ENCODE measurements around the gene PDZD7. TPM values are rescaled to one million over a fixed set of nuclear protein-coding genes. Genes with fewer than 3 reads are reported as not detected.
A peak's percentile ranks its signal among the peaks of the same experiment; 100 is the strongest.

The PDZD7 gene
- total RNA-seq, 1 donor from 2014 or later: 1.5 TPM

DNA sequence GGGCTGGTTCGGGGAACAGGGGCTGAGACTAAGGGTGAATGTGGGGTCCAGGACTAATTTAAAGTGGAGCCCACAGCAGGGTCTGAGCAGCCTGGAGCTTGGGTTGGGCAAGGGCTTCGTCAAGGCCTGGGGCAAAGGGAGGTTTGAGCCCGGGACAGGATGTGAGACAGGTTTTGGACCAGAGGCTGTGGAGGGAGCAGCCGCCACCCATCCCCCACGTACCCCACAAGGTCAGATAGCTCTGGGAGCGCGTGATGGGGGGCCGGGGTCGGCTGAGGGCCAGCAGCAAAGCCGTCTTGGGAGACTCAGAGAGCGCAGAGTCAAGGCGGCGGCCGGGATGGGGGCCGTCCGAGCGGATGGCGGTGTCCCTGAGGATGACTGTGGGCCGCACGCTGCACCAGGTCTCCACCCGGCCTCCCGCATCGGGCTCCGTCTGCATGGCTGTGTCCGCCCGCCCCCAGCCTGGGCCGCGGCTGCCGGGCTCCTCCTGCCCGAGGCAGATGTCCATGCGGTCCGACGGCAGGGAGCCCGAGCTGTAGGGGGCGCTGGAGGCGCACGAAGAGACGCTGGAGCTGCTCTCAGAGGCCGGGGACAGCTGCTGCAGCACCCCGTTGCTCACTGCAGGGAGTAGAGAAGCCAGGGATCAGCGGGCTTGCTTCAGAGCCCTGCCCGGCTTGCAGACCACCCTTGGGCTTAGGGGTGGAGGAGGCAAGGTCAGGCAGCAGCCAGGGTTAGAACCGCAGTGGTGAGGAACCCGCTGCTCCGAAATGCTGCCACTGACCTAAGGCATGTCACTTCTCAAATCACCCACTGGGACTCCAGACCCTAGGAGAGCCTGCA, 12.1 kb downstream of the PDZD7 start:
- TF ChIP-seq, protein P1, sequence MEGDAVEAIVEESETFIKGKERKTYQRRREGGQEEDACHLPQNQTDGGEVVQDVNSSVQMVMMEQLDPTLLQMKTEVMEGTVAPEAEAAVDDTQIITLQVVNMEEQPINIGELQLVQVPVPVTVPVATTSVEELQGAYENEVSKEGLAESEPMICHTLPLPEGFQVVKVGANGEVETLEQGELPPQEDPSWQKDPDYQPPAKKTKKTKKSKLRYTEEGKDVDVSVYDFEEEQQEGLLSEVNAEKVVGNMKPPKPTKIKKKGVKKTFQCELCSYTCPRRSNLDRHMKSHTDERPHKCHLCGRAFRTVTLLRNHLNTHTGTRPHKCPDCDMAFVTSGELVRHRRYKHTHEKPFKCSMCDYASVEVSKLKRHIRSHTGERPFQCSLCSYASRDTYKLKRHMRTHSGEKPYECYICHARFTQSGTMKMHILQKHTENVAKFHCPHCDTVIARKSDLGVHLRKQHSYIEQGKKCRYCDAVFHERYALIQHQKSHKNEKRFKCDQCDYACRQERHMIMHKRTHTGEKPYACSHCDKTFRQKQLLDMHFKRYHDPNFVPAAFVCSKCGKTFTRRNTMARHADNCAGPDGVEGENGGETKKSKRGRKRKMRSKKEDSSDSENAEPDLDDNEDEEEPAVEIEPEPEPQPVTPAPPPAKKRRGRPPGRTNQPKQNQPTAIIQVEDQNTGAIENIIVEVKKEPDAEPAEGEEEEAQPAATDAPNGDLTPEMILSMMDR (IDR thresholded peaks at IDR 0.05; ENCODE audit: partially characterized antibody, unreplicated experiment): peak; percentile 86
- Mint-ChIP-seq H3K36me3 (ENCODE audit: unreplicated experiment) (no peaks in the 10 kb centered on the region), H3K9me3 (ENCODE audit: unreplicated experiment) (peaks cover 12% of the 10 kb centered on the region), H3K4me1 (ENCODE audit: low read depth, unreplicated experiment) (peaks cover 8% of the 10 kb centered on the region), H3K4me3 (ENCODE audit: unreplicated experiment) (peak overlapping the region; percentile 53), H3K27ac (ENCODE audit: unreplicated experiment) (peak overlapping the region; percentile 14), H3K27me3 (ENCODE audit: unreplicated experiment) (peaks cover 14% of the 10 kb centered on the region)
- DNase-seq: peak; percentile 97

DNA sequence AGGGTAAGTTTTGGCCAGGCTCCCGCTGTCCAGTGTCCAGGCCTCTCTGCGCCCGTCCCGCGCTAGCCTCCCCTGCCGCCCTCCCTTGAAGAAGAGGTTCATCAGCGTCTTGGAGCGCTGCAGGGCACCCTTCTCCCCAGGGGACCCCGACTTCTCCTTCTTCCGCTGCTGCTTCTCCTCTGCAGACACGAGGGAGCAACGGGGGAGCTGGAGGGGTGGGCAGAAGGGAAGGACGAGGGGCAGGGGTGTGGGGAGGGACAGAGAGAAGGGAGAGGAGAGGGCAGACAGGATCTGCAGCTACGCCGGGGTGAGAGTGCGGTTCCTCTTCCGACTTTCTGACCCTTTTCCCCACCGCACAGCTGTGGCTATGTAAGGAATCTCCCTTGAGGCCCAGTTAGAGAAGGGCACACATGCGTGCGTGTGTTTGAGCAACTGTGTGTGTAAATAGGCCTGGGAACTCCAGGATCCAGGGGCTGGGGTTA, 12.8 kb downstream of the PDZD7 start:
- Mint-ChIP-seq H3K4me3 (ENCODE audit: unreplicated experiment) (peak overlapping the region; percentile 53), H3K9me3 (ENCODE audit: unreplicated experiment) (peaks cover 16% of the 10 kb centered on the region), H3K27ac (ENCODE audit: unreplicated experiment) (peak overlapping the region; percentile 14), H3K36me3 (ENCODE audit: unreplicated experiment) (no peaks in the 10 kb centered on the region), H3K27me3 (ENCODE audit: unreplicated experiment) (peaks cover 14% of the 10 kb centered on the region), H3K4me1 (ENCODE audit: low read depth, unreplicated experiment) (peaks cover 13% of the 10 kb centered on the region)
- DNase-seq: peak; percentile 46
- TF ChIP-seq, protein P1 (IDR thresholded peaks at IDR 0.05; ENCODE audit: partially characterized antibody, unreplicated experiment): no peak

DNA sequence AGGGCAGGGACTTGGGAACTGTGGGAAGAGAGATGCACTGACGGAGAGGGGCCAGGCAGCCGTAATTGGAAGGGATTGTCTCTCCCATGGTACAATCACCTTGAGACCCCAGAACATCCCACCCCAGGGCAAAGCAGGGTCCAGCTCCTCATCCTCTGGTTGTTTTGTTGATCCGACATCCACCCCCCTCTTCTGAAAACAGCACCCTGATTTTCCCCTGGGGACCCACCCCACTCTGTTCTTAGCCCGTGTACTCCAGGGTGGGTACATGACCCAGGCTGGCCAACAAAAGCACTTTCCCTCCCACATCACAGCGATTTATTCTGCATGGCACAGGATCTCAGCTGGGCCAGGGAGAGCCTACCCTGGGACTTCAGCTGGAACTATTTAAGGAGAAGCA, 14.1 kb downstream of the PDZD7 start:
- Mint-ChIP-seq H3K4me1 (ENCODE audit: low read depth, unreplicated experiment) (peaks cover 18% of the 10 kb centered on the region), H3K9me3 (ENCODE audit: unreplicated experiment) (peaks cover 18% of the 10 kb centered on the region), H3K27me3 (ENCODE audit: unreplicated experiment) (peaks cover 16% of the 10 kb centered on the region), H3K27ac (ENCODE audit: unreplicated experiment) (no peak overlapping the region), H3K4me3 (ENCODE audit: unreplicated experiment) (no peak overlapping the region), H3K36me3 (ENCODE audit: unreplicated experiment) (no peaks in the 10 kb centered on the region)
- DNase-seq: no peak
- TF ChIP-seq, protein P1 (IDR thresholded peaks at IDR 0.05; ENCODE audit: partially characterized antibody, unreplicated experiment): no peak

DNA sequence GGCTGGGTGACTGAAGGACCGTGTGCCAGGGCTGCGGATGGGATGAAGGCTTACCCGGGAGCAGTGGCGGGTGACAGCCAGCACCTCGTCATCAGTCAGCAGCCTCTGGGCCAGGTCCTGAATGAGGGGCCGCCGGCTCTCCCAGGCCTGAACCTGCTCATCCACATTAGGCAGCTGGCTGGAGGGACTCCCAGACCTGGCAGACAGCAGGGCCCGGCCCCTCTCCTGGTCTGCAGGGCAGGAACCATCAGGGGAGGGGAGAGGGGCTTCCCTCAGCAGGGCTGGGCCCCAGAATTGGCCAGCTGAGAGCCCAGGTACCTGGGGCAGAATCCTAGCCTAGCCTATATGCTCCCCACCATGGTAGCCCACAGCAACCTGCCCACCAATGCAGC, 15.4 kb downstream of the PDZD7 start:
- peaks cover 18% of the 10 kb centered on the region for H3K4me1 Mint-ChIP-seq (ENCODE audit: low read depth, unreplicated experiment)
- no peak for DNase-seq
- H3K27me3 Mint-ChIP-seq (ENCODE audit: unreplicated experiment): peaks cover 16% of the 10 kb centered on the region
- H3K27ac Mint-ChIP-seq (ENCODE audit: unreplicated experiment): no peak overlapping the region
- H3K9me3 Mint-ChIP-seq (ENCODE audit: unreplicated experiment): peaks cover 19% of the 10 kb centered on the region
- no peak overlapping the region for H3K4me3 Mint-ChIP-seq (ENCODE audit: unreplicated experiment)
- TF ChIP-seq, protein P1 (IDR thresholded peaks at IDR 0.05; ENCODE audit: partially characterized antibody, unreplicated experiment): no peak
- H3K36me3 Mint-ChIP-seq (ENCODE audit: unreplicated experiment): no peaks in the 10 kb centered on the region

DNA sequence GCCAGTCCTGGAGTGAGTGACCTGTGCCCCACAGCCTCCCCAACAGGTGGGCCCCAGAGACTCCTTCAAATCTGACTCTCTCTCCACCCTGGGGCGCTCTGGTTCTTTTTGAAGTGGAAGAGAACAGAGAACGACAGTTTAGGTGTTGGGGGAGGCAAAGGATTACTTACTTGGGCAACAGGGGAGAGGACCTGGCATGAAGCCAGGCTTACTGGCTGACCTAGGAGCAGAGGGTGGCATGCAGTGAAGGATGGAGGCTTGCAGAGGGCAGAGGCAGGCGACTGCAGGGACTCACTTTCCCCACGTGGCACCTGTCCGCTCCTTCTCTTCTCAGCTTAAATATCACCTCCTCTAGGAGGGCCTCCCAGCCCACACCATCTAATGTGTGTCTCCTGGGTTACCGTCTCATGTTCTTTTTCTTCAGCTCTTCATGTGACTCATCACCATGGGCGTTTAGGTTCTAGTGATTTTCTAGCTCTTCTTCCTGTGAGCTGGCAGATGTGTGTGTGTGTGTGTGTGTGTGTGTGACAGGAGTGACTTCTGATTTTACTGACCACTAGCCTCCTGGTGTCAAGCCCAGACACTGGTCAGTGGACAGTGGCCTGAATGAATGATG, 15.9 kb downstream of the PDZD7 start:
- H3K27ac Mint-ChIP-seq (ENCODE audit: unreplicated experiment): no peak overlapping the region
- TF ChIP-seq, protein P1 (IDR thresholded peaks at IDR 0.05; ENCODE audit: partially characterized antibody, unreplicated experiment): no peak
- H3K4me1 Mint-ChIP-seq (ENCODE audit: low read depth, unreplicated experiment): peaks cover 18% of the 10 kb centered on the region
- DNase-seq: no peak
- H3K27me3 Mint-ChIP-seq (ENCODE audit: unreplicated experiment): peaks cover 16% of the 10 kb centered on the region
- H3K4me3 Mint-ChIP-seq (ENCODE audit: unreplicated experiment): no peak overlapping the region
- H3K9me3 Mint-ChIP-seq (ENCODE audit: unreplicated experiment): peaks cover 19% of the 10 kb centered on the region
- H3K36me3 Mint-ChIP-seq (ENCODE audit: unreplicated experiment): no peaks in the 10 kb centered on the region
